CD4-positive, alpha-beta T cell treated with Interleukin-1 beta for 1 hour (primary cell): ENCODE data around the gene REEP2.

Experiments used
- DNase-seq, 2 donors: peaks; one replicate each; pipeline ENCODE4 v3.0.0-alpha.2; 2020 to 2022

REEP2 gene

DNA sequence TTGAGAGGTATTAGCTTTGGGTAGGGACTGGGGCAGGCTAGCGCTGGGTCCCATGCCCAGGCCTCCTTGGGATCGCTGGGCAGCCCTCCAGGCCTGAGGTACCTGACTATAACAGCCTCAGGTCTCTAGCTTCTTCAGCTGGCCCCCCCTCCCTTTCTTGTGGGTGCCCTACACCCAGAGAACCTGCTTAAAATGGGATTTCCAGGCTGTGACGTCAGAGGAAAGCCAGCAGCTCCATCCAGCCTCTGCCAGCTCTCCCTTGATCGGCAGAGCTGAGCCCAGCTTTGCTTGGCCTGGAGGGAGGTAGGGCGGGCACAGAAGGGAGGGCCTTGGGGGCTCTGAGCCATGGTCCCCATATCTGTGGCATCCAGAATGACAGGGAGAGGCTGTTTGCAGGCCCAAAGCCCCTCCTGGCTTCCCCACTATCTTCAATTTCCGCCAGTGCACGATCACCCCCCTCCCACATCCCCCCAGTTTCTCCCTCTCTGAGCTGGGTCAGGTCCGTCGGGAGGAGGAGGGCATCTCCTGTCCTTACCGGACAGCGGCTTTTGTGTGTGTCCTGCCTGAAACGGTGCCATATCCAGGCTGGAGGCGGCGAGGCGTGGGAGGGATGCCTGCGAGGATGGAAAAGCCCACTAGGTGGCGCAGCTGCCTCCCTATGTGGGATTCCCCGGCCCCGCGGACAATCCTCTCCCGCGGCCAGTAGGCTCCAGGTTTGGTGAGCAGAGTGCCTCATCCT lies 10.8 kb downstream of the REEP2 start:
- peak; percentile 76 for DNase-seq

- DNase-seq: no peak
These were observed 12.1 kb downstream of the REEP2 start for GRCh38 chr5:138450971-138451370.

- DNase-seq: no peak
These were observed 13.9 kb downstream of the REEP2 start for GRCh38 chr5:138452720-138453119.

DNA sequence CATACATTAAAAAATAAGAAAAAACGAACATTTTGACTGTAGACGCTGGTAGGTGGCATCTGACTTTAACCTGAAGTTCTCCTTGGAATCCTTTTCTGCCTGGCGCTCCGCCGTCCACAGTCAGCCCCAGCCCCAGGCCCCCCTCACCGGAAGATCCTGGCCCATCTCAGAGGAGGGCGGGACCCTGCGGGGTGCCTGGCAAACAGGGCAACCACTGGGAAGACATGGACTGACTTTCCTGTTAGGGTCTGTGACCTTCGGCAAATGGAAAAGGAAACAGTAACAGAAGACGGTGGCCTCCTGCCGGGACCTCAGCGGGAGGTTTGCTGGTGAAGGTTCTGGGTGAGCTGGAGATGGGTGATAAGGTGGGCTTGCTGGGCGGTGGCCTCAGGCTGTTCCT lies 14.7 kb downstream of the REEP2 start:
- no peak for DNase-seq

- no peak for DNase-seq
These were observed 15.3 kb downstream of the REEP2 start for GRCh38 chr5:138454121-138454520.

DNA sequence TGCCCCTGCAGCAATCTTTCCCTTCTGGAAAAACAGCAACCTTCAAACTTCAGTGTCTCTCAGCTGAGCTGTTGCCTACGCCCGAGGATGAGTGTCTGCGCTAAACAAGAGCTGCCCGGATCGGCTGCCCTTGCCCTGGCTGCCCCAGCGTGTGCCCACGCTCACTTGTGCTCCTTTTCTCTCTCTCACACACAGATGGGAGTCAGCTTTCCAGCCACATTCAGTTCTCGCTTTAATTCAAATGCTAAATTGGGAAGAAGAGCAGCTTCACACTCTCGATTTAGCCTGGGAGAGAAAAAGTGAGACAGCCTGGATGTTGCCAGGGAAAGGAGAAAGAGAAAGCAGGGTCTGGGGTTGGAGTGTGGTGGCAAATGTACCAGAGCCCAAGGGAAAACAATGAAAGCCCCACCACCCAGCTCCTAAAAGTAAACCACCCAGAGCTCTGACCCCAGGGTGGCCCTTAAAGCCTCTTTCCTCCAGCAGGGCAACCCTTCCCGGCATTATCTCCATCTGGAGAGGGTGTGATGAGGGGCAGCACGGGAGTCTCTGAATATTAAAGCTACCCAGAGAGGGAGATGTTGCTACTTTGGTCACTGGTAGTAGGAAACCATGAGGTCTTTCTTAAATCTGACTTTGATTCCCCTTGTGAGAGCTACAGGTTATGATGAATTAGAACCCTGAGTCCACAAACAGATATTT lies 16.5 kb downstream of the REEP2 start:
- DNase-seq: no peak

DNA sequence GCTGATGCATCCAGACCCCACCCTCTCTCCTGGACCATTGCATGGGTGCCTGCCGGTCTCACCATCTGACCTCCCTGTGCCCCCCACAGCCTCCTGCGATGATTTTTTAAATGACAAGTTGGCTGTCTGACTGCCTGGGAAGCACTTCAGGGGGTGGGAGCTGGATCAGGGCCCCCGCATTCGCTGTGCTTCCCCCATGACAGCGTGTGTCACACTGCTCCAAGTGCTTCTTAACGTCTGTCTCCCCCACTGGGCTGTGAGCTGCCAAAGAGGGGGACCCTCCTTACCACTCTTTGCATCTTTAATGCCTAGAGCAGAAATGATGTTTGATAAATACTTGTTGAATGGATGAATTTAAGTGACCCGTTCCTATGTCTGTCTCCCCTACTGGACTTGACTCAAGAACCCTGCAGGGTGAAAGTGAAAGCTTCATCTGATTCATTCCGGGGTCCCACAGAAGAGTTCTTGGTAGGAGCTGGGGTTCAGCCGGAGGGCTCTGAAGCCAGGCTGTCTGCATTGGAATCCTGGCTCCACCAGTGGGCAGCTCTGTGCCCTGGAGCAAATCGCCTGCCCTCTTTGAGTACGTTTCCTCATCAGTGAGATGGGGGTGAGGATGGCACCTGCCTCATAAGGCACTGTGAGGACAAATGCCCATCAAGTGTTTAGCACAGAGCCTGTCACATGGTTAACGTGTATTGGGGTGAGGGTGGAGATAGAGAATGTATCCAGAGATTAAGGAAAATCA lies 18.8 kb downstream of the REEP2 start:
- no peak for DNase-seq

GRCh38 chr5:138458384-138458783 lies 19.5 kb downstream of the REEP2 start:
- DNase-seq: no peak

DNA sequence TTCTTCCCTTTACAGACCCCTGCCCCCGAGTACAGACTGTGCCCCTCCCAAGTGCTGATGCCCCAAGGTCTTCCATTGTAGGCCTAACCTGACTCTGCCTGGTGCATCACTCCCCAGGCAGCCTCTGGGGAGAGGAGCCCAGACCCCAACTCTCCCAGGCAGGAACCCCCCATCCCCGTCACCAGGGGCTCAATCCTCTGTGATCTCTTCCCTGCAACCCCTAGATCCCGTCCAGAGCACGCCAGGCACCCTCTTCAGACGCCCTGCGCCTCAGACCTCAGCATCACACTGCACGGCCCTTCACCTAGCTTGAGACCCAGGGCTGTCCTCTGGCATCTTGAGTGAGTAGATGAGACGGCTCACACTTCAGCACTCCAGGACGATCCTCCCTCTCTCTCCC lies 20.0 kb downstream of the REEP2 start:
- no peak for DNase-seq

GRCh38 chr5:138459311-138459933 lies 20.6 kb downstream of the REEP2 start:
- peak; percentile 79 to 83 for DNase-seq

DNA sequence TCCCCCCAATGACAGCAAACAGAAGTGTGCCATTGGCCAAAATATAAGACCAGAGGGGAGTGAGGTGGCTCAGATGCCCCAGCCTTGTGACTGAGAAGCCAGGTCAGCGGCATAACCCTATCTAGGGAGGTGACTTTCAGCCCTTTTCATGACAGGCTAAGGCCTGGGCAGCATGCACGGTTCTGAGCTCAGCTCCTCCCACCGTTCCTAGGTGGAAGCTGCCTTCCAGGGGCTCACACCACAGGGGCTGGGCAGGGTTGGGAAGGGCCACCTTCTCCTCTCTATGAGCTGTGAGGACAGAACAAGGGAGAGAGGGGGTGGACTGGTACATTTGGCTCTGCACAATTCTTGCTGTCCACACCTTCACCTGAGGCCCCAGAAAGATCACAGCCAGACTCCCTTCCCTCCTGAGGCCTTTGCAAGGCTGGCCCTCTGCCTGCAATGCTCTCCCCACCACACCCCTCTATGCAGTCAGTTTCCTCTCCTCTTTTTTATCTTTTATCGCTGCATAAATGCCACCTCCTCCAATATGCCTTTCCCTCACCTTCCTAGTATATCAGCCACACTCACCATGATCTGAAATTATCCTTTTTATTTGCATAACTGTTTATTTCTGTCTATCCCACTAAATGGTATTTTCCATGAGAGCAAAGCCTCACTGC lies 21.3 kb downstream of the REEP2 start:
- no peak for DNase-seq

- no peak for DNase-seq
These were observed 22.7 kb downstream of the REEP2 start for GRCh38 chr5:138461343-138462125.

DNA sequence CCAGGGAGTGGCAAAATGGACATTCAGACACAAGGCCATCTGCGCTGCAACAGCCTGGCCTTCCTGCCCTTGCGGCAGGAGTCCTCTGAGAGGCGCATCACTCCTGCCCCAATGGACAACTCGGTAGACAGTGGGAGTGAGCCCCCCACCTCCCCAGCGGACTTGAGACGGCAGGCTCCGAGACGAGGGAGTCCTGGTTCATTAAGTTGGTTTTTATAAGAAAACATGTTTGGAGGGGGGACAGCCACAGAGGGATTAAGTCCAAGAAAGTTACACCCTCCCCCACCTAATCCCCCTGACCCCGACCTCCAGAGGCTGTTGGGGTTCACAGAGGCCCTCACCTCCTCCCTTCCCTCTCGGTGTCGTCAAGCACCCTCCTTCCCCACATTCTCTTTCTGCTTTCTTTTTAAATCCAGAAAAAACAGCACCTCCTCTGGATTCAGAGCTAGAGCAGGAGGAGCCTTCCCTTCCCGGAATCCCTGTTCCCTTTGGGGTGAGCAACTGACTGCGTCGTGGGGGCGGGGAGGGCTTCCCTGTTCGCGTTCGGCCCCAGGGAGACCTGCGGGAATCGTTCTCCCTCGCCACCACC lies 24.7 kb downstream of the REEP2 start:
- no peak for DNase-seq

- DNase-seq: peak; percentile 93 to 95
These were observed 25.1 kb downstream of the REEP2 start for GRCh38 chr5:138464008-138464387.

- DNase-seq: peak; percentile 96 to 97
These were observed 25.8 kb downstream of the REEP2 start for GRCh38 chr5:138464388-138465260.

GRCh38 chr5:138465261-138466124 lies 26.6 kb downstream of the REEP2 start, which contains the start of gene EGR1:
Gene EGR1 (plus strand): TSS chr5:138465479. CDS start chr5:138465762, 283 bp downstream.
- DNase-seq: peak; percentile 96 to 98

DNA sequence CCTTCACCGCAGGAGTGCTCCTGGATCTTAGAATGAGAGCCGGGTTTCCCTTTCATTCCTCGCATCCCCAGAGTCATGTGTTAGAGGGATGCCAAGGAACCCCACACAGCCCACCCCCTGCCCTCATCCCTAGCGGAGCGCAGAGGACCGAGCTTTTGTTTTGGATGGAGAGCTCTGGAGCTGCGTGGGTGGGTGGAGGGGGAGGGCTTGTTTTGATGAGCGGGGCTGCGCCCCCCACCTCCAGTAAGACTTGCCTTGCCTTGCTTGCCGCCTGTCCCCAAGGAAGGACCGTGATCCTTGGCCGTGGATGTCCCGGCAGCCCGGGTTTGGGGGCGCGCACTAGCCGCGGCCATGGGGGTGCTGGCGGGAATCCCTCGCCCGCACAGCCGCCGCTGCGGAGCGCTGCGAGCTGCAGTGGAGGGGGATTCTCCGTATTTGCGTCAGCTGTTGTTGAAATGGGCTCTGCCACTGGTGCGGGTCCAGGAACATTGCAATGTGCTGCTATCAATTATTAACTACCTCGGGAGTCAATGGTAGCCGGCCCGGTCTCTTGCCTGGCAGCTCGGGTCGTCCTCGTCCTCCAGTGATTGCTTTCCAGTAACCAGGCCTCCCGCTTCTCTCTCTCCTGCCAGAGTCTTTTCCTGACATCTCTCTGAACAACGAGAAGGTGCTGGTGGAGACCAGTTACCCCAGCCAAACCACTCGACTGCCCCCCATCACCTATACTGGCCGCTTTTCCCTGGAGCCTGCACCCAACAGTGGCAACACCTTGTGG lies 27.5 kb downstream of the REEP2 start:
- peak in 1 of 2 donors; percentile 16 for DNase-seq

GRCh38 chr5:138466900-138467710 lies 28.2 kb downstream of the REEP2 start:
- DNase-seq: peak in 1 of 2 donors; percentile 16
